HG03108 (cell line): ENCODE measurements around the gene ACER3.
"Not testable (repeated sequence)": the region's sequence is repeated elsewhere in the genome, so short reads cannot be mapped to it uniquely, and the experiment has no call there.

Experiments
- ATAC-seq: cut with Tn5 transposase; IDR thresholded peaks from one replicate; pipeline ENCODE4 v1.9.1; 2021; ENCODE audit warnings: moderate library complexity; ENCODE audit not compliant: unreplicated experiment

Gene ACER3

GRCh38 chr11:76987203-76987602 is 126.5 kb downstream of the ACER3 start:
- no peak for ATAC-seq

- ATAC-seq: no peak
These were observed 129.9 kb downstream of the ACER3 start for GRCh38 chr11:76990628-76991027.

GRCh38 chr11:76995081-76995576 is 134.4 kb downstream of the ACER3 start:
- no peak for ATAC-seq

- ATAC-seq: no peak
These were observed 136.8 kb downstream of the ACER3 start for GRCh38 chr11:76997512-76997911.

- no peak for ATAC-seq
These were observed 138.9 kb downstream of the ACER3 start for GRCh38 chr11:76999597-76999996.

GRCh38 chr11:77001613-77002012 is 140.9 kb downstream of the ACER3 start:
- no peak for ATAC-seq

GRCh38 chr11:77002776-77003175 is 142.1 kb downstream of the ACER3 start:
- no peak for ATAC-seq

GRCh38 chr11:77003963-77004362 is 143.2 kb downstream of the ACER3 start:
- ATAC-seq: no peak

- ATAC-seq: no peak
These were observed 148.9 kb downstream of the ACER3 start for GRCh38 chr11:77009533-77010160.

GRCh38 chr11:77014669-77015068 is 154.0 kb downstream of the ACER3 start:
- no peak for ATAC-seq

GRCh38 chr11:77018396-77018924 is 157.7 kb downstream of the ACER3 start:
- ATAC-seq: not testable (repeated sequence)

- no peak for ATAC-seq
These were observed 159.4 kb downstream of the ACER3 start for GRCh38 chr11:77019976-77020595.

- no peak for ATAC-seq
These were observed 160.0 kb downstream of the ACER3 start for GRCh38 chr11:77020734-77021133.

- ATAC-seq: no peak
These were observed 164.0 kb downstream of the ACER3 start for GRCh38 chr11:77024745-77025144.

GRCh38 chr11:77026221-77026620 is 165.5 kb downstream of the ACER3 start:
- ATAC-seq: no peak

GRCh38 chr11:77026743-77027142 is 166.0 kb downstream of the ACER3 start:
- no peak for ATAC-seq

GRCh38 chr11:77027275-77027674 is 166.6 kb downstream of the ACER3 start:
- ATAC-seq: no peak

- no peak for ATAC-seq
These were observed 169.1 kb downstream of the ACER3 start for GRCh38 chr11:77029829-77030228.

- ATAC-seq: no peak
These were observed 170.2 kb downstream of the ACER3 start for GRCh38 chr11:77030834-77031414.

- ATAC-seq: no peak
These were observed 170.9 kb downstream of the ACER3 start for GRCh38 chr11:77031599-77031998.

GRCh38 chr11:77035039-77035438 is 174.3 kb downstream of the ACER3 start:
- ATAC-seq: no peak

GRCh38 chr11:77035580-77035979 is 174.9 kb downstream of the ACER3 start:
- no peak for ATAC-seq
